ENCODE data around the gene COL4A4.
"Not testable (repeated sequence)": the region's sequence is repeated elsewhere in the genome, so short reads cannot be mapped to it uniquely, and the experiment has no call there.

The COL4A4 gene

DNA sequence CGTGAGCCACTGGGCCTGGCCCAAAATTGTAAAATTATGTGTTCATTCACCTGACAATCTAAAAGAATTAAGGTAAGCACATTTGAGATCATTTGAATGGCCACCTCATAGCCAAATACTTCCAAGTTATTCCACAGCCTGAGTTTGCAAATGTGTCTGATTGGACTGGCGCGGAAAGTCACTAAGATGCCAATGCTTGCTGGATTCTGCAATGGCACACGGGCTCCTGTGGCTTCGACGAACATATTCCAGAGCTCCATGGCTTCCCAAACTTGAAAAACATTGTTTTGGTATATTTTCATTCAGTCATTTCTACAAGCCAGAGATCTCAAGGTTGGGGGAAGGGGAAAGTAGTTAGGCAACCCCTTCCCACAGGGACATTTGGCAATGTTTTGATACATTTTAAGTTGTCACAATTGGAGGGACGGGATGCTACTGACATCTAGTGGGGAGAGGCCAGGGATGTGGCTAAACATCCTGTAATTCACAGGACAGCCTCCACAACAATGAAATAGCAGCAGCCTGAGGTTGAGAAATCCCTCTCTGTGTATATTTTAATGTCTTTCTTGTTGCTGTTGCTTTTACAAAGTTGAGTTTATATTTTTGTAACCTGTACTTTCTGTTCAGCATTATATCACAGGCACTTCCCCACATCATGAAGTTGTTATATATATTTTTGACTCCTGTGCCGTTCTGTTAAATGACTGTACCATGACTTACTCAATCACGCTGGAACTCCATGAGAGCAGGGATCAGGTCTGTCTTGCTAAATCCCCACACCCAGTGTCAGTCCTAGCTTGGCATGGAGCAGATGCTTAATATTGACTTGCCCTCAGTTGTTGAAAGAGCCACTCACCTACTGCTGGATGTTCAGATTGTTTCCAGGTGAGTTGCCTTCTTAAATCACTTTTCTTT is 56.9 kb downstream of the COL4A4 start:
- DNase-seq = no peak

- no peak for DNase-seq
Measured at GRCh38 chr2:227103583-227103982, 60.4 kb downstream of the COL4A4 start.

DNA sequence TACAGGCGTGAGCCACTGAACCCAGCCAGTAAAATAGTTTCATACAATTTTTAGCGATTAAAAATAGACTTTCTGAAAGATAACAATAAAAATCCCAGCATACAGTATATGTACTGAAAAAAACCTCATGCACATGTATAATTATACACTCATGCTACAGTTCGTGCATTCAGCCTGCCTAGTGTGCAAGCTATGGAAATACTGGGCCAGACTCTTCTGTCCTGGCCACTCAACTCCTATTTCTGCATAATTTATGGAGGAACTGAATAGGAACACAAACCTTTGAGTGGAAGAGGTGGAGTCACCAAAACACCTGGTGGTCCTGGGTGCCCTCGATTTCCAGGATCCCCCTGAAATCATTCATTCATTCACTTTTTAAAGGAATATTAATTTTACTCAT is 64.7 kb downstream of the COL4A4 start:
- DNase-seq = no peak

GRCh38 chr2:227098162-227098515 is 65.9 kb downstream of the COL4A4 start:
- no peak for DNase-seq

DNA sequence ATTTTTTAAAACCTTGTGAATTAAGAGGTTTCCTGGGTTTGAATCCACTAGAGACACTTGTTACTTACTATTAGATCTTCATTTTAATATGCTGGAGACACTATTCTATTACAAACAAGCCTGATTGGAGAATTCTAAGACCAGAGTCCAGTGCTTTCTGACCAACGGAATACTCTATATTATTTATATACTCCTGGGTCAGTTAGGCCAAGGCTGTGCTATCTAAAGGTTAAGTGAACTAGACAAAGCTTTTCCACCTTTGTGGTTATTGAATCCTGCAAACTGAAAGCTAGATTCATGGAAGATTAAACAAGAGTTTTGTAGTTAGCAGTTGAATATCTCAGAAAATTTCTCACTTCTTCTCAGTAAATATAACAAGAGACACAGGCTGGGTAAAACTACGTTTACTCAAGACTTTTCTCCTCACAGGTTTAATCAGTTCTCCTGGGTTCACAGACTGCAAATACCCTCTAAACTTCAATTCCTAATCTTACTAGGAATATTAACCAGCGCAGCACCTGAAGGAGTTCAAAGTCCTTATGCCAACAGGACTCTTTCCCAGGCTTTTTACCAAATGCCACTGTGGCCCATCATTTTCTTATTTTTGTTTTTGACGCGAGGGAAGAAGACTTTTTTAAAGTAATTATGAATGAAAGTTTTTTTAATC is 66.4 kb downstream of the COL4A4 start:
- DNase-seq = no peak

DNA sequence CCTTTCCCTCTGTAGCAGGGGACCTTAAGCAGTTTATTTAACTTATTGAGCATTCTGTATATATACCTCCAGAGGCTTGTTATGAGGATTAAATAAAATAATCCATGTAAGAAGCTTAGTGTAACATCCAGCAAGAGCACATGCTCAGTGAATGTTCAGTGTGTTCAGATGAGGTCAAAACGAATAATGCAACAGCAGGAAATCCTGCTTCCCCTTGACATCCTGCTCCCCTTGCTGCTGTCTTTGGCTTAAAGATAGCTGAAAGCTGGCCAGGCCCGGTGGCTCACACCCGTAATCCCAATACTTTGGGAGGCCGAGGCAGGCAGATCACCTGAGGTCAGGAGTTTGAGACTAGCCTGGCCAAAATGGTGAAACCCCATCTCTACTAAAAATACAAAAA is 68.7 kb downstream of the COL4A4 start:
- no peak for DNase-seq

- DNase-seq = no peak
Measured at GRCh38 chr2:227082286-227082685, 81.7 kb downstream of the COL4A4 start.

- DNase-seq = no peak
Measured at GRCh38 chr2:227079726-227080125, 84.3 kb downstream of the COL4A4 start.

- DNase-seq = not testable (repeated sequence)
Measured at GRCh38 chr2:227065065-227065464, 98.9 kb downstream of the COL4A4 start.

GRCh38 chr2:227058888-227059399 is 105.1 kb downstream of the COL4A4 start:
- DNase-seq = no peak

DNA sequence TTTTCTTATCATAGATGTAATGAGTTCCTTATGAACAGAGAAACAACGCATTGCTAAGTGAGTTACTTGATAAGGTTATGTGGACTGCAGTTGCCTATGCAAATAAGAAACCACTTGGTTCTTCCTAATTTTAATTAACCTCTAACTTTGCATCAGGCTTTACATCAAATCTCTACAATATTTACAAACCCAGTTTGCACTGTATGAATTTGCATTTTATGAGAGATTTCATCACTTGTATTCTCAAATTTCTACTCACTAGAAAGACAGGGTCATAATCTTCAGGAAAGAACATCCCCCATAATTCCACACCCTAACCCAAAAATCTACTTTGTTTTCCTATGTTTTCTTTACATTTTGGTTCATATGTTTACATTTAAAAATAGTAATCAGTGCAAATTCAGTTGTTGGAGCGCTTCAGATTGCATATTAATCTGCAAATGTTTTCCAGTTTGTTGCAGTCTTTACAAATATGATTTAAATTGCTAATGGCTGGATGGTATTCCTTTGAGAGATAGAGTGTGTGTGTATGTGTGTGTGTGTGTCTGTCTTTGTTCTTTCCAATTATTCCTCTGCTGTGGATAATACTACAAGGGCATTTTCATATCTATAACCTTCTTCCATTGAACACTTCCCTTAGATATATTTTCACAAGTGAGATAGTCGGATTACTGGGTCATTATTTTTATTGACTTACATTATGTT is 106.1 kb downstream of the COL4A4 start:
- DNase-seq = no peak

GRCh38 chr2:227057060-227057459 is 106.9 kb downstream of the COL4A4 start:
- DNase-seq = no peak

- DNase-seq = no peak
Measured at GRCh38 chr2:227054006-227054405, 110.0 kb downstream of the COL4A4 start.

DNA sequence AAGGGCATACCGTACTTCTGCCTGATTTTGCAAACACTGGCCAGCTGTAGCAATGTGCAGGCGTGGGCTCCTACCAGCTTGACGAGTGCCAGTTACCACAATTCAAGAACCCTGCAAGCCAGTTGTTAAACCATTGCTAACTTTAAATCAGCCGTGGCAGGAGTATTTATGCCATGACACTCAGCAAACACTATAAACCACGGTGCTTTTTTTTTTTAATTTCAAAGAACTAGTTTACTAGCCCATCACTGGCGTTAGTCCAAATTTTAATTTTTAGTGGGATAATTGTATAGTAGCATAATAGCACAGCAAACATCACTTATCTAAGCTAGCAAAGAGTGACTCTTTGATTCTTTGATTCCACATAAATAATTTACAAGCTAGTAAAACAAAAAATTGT is 111.1 kb downstream of the COL4A4 start:
- no peak for DNase-seq

DNA sequence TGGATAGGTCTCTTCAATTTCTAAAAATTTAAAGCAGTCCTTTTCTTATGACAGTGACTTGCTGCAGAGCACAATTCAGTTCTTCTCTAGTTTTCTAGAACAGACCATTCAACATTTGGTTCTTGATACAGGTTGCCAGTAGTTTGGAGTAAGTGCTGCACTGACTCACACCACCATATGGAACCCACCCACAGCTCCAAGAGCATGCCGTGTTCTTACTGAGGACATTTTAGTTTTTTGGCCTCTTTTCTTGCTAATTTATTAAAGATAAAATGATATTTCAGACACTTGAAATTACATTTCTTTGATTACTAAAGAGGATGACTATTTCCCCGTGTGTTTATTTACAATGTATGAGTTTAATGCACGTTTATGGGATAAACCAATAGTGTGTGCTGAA is 120.0 kb downstream of the COL4A4 start:
- no peak for DNase-seq

GRCh38 chr2:227038550-227039189 is 125.3 kb downstream of the COL4A4 start:
- DNase-seq = no peak

- DNase-seq = no peak
Measured at GRCh38 chr2:227036527-227036926, 127.5 kb downstream of the COL4A4 start.

GRCh38 chr2:227035711-227036367 is 128.2 kb downstream of the COL4A4 start:
- DNase-seq = no peak

- no peak for DNase-seq
Measured at GRCh38 chr2:227033471-227034148, 130.4 kb downstream of the COL4A4 start.

DNA sequence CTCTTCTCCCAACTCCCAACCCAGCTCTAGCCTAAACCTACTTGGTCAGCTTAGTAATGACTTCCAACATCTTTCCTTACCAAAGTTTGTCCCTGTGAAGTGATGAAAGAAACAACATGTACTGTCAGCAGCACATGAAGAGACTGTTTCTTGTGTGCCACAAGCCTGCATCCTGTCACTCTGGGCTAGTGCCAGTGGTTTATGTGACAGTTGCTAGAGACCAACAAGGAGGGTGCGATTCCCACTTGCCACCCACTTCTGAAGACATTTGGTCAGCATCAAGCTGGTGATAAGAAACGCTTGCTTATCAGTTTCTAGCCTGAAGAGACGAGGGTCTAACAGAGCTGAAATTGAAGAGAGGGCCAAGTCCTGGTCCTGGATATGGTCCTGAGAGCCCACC is 132.6 kb downstream of the COL4A4 start:
- no peak for DNase-seq

- no peak for DNase-seq
Measured at GRCh38 chr2:227030789-227031188, 133.2 kb downstream of the COL4A4 start.

All from cerebellar nuclear complex (tissue), 1 donor.